ENCODE data around the gene MICA.
"Not testable (repeated sequence)": the region's sequence is repeated elsewhere in the genome, so short reads cannot be mapped to it uniquely, and the experiment has no call there.

MICA gene

GRCh38 chr6:31414148-31414770 lies 10.9 kb downstream of the MICA start:
- not testable (repeated sequence) for DNase-seq (ENCODE audit: low read depth)

- no peak for DNase-seq (ENCODE audit: low read depth)
Observed at GRCh38 chr6:31414771-31415265, 11.4 kb downstream of the MICA start.

DNA sequence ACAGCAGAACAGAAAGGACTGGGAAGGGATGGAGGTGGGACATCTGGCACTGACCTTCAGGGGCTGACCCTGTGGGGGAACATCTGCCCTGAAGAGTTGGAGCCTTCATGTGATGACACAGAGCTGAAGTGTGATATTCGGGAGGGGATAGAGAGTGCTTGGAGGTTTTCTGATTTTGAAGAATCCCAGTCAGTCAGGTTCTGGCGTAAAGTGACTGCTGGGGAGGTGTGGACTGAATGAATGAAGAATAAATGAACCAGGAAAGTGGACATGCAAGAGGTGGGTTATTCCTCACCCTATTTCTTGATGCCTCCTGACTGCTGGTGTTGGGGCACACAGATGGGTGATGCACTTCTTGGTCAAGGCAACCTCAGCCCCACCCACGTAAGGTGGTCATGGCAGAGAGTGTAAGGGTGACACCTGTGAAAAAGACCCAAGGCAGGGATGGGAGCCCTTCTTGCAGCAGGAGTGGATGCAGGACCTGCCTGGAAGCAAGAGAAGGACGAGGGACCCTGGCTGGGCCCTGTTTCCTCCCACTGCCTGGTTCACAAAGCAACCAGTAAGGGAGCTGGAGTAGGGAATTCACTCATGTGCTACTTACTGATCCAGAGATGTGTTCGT lies 13.1 kb downstream of the MICA start:
- no peak for DNase-seq (ENCODE audit: low read depth)

DNA sequence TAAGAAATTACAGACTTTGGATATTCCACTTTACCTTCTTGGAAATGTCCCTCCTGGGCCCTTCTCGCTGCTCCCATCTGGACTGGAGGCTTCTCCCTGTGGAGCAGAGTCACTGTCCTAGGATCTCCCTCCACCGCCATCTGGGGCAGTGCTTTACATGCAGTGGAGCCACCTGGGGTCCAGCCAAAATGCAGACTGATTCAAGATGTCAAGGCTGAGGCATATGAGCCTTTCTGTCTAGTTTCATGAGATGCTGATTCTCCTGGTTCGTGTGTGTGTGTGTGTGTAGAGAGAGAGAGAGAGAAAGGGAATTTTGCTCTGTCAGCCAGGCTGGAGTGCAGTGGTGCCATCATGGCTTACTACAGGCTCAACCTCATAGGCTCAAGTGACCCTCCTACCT lies 14.9 kb downstream of the MICA start:
- no peak for DNase-seq (ENCODE audit: low read depth)

GRCh38 chr6:31419842-31420241 lies 16.4 kb downstream of the MICA start:
- DNase-seq (ENCODE audit: low read depth): no peak

- DNase-seq (ENCODE audit: low read depth): no peak
Observed at GRCh38 chr6:31420546-31420945, 17.2 kb downstream of the MICA start.

- no peak for DNase-seq (ENCODE audit: low read depth)
Observed at GRCh38 chr6:31422587-31422986, 19.2 kb downstream of the MICA start.

DNA sequence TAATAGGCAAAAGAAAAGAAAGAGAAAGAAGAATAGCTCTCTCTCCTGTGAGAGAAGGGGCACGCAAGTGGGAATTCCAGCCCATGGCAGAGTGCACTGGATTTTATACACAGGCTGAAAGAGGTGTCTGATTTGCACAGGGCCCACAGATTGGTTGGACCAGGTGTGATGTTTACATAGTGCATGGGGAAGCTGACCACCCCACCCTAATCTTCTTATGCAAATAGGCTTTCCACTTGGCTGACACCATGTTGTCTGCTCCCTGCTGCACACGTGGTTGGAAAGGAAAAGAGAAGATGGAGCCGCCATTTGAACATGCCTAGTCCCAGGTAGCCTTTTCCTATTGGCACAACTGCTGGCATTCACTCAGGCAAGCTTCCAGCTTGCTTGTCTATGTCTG lies 20.2 kb downstream of the MICA start:
- DNase-seq (ENCODE audit: low read depth): no peak

GRCh38 chr6:31426395-31427354 lies 23.3 kb downstream of the MICA start:
- no peak for DNase-seq (ENCODE audit: low read depth)

DNA sequence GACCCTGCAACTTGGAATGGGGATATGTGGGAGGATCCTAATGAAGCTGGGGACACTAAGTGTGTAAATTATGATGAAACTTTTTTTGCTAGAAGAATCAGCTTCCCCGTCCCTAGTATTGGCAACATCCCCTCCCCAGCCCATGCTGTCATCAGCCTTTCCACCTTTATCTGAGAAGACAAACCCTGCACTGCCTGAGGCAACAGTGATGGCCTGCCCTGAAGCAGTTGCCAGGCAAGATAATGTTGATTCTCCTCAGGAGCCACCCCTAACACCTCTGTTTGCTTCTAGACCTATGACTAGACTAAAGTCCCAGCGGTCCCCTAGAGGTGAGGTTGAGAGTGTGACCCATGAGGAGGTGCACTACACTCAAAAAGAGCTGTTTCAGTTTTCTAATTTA lies 27.1 kb downstream of the MICA start:
- no peak for DNase-seq (ENCODE audit: low read depth)

- not testable (repeated sequence) for DNase-seq (ENCODE audit: low read depth)
Observed at GRCh38 chr6:31435051-31435450, 31.7 kb downstream of the MICA start.

DNA sequence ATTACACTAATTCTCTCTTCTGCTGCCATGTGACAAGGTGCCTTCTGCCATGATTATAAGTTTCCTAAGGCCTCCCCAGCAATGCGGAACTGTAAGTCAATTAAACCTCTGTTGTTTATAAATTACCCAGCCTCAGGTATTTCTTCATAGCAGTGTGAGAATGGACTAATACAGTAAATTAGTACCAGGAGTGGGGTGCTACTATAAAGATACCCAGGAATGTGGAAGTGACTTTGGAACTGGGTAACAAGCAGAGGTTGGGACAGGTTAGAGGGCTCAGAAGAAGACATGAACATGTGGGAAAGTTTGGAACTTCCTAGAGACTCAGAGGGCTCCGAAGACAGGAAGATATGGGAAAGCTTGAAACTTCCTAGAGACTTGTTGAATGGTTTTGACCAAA lies 34.8 kb downstream of the MICA start:
- no peak for DNase-seq (ENCODE audit: low read depth)

DNA sequence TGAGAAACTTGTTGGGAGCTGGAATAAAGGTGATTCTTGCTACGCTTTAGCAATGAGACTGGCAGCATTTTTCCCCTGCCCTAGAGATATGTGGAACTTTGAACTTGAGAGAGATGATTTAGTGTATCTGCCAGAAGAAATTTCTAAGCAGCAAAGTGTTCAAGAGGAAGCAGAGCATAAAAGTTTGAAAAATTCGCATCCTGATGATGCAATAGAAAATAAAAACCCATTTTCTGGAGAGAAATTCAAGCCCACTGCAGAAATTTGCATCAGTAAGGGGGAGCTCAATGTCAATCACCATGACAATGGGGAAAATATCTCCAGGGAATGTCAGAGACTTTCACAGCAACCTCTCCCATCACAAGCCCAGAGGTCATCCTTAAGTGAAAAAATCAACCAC lies 35.3 kb downstream of the MICA start:
- DNase-seq (ENCODE audit: low read depth): no peak

- DNase-seq (ENCODE audit: low read depth): peak; percentile 75
Observed at GRCh38 chr6:31441365-31442267, 38.2 kb downstream of the MICA start.

DNA sequence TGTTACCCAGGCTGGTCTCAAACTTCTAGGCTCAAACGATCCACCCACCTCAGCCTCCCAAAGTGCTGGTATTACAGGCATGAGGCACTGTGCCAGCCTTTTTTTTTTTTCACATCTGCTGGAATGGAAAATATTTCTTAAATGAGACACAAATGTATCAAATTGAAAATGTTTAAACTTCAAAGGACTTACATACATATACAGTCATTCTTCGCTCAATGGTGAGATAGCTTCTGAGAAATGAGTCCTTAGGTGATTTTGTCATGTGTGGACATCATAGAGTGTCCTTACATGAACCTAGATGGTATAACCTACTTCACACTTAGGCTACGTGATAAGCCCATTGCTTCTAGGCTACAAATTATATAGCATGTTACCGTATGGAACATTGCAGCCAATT lies 43.1 kb downstream of the MICA start:
- no peak for DNase-seq (ENCODE audit: low read depth)

DNA sequence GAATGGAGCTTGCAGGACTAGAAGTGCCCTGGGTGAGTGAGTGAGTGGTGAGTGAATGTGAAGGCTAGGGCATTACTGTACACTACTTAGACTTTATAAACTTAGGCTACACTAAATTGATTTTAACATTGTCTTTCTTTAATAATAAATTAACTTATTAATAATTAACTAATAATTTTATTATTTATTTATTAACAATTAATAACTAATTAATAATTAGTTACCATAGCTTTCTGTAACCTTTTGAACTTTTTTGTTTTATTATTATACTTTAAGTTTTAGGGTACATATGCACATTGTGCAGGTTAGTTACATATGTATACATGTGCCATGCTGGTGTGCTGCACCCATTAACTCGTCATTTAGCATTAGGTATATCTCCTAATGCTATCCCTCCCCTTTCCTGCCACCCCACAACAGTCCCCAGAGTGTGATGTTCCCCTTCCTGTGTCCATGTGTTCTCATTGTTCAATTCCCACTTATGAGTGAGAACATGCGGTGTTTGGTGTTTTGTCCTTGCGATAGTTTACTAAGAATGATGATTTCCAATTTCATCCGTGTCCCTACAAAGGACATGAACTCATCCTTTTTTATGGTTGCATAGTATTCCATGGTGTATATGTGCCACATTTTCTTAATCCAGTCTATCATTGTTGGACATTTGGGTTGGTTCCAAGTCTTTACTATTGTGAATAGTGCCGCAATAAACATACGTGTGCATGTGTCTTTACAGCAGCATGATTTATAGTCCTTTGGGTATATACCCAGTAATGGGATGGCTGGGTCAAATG lies 43.8 kb downstream of the MICA start:
- DNase-seq (ENCODE audit: low read depth): not testable (repeated sequence)

GRCh38 chr6:31450751-31451150 lies 47.4 kb downstream of the MICA start:
- DNase-seq (ENCODE audit: low read depth): no peak

DNA sequence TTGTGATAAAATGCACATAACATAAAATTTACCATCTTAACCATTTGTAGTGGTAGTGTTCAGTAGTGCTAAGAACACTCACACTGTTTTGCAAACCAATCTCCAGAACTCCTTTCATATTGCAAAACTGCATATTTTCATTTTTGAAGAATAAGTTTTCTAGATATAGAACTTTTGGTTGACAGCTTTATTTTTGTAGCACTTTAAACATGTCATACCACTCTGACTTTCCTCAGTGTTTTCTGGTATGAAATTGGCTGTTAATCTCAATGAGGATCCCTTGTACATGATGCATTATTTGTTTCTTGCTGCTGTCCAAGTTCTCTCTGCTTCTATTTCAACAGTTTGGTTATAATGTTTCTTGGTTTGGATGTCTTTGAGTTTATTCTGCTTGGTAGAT lies 49.5 kb downstream of the MICA start:
- no peak for DNase-seq (ENCODE audit: low read depth)

GRCh38 chr6:31453259-31453658 lies 49.9 kb downstream of the MICA start:
- no peak for DNase-seq (ENCODE audit: low read depth)

GRCh38 chr6:31459864-31460263 lies 56.5 kb downstream of the MICA start:
- DNase-seq (ENCODE audit: low read depth): not testable (repeated sequence)

All from activated T-cell treated with anti-CD3 and anti-CD28 coated beads for 24 hours (primary cell).